Uterus (tissue), 4 donors: ENCODE results near the gene NEURL1. TPM values are rescaled to one million over a fixed set of nuclear protein-coding genes. Genes with fewer than 3 reads are reported as not detected.

Experiments used
- DNase-seq, 2 donors: peaks; one replicate each; pipeline ENCODE4 v3.0.0-alpha.2; 2019 to 2020
- H3K27ac ChIP-seq, 2 donors: fragments of 200-600 bp; sonication (generic); 1 replicate in 1 of 2; 2 replicates in 1 of 2; pipeline ENCODE4 v1.5.1; 2016 to 2018
- H3K27me3 ChIP-seq, 2 donors: fragments of 200-600 bp; sonication (generic); one replicate each; pipeline ENCODE4 v1.5.1; 2018 to 2019; ENCODE audit warnings: control low read depth in 1 of 2
- H3K36me3 ChIP-seq, 2 donors: fragments of 200-600 bp; sonication (generic); one replicate each; pipeline ENCODE4 v1.5.1; 2019; ENCODE audit warnings: control low read depth in 1 of 2
- H3K4me1 ChIP-seq, 2 donors: fragments of 200-600 bp; sonication (generic); one replicate each; pipeline ENCODE4 v1.5.1; 2018 to 2019; ENCODE audit warnings: control low read depth in 1 of 2
- H3K4me3 ChIP-seq, 2 donors: fragments of 200-600 bp; sonication (generic); 1 replicate in 1 of 2; 2 replicates in 1 of 2; pipeline ENCODE4 v1.5.1; 2018 to 2019; ENCODE audit warnings: mild to moderate bottlenecking in 1 of 2
- H3K9me3 ChIP-seq, 2 donors: fragments of 200-600 bp; sonication (generic); one replicate each; pipeline ENCODE4 v1.5.1; 2019; ENCODE audit warnings: control low read depth in 1 of 2
- CTCF ChIP-seq, 4 experiments: fragments of 200-600 bp in 2 of 4; fragments of 450-650 bp in 2 of 4; sonication (generic) in 2 of 4; IDR thresholded peaks; one replicate each; pipeline ENCODE4 v1.5.1; 2016 to 2019; ENCODE audit warnings: antibody characterized with exemption in 4 of 4, mild to moderate bottlenecking in 2 of 4, moderate library complexity in 1 of 4
- POLR2A ChIP-seq, 2 donors: fragments of 450-650 bp; IDR thresholded peaks; one replicate each; pipeline ENCODE4 v1.6.1; 2016; ENCODE audit warnings: antibody characterized with exemption in 2 of 2, mild to moderate bottlenecking in 1 of 2, moderate library complexity in 1 of 2
- intact Hi-C: fragments of 100-400 bp; cut with DNase I; formaldehyde crosslinking; loops from one replicate; pipeline ENCODE4 v1.15.1; 2023; ENCODE audit warnings: low total_unique reads
- total RNA-seq, 4 donors: library from RNA; depleted of rRNA in 3 of 4; stranded (reverse); fragments of >200 nt in 3 of 4; gene quantifications; one replicate each; pipeline versions ENCODE4 v1.1.0 to v1.2.4, GENCODE V29; 2014 to 2023
- donor health status: DM: yes; HTN: yes; CAD: no.

NEURL1 gene
- total RNA-seq, 4 donors from 2014 or later, result 3.8 to 46.1 (median 14.1) TPM

- DNase-seq, result no peak
- Histone ChIP-seq H3K27me3 (no peaks in the 10 kb centered on the region), H3K9me3 (no peaks in the 10 kb centered on the region), H3K4me3 (no peak overlapping the region), H3K4me1 (no peaks in the 10 kb centered on the region), H3K36me3 (no peaks in the 10 kb centered on the region), H3K27ac (peak overlapping the region in 1 of 2 donors; percentile 19)
- intact Hi-C loops, result no loop called here
- TF ChIP-seq POLR2A (IDR thresholded peaks at IDR 0.05) (no peak), CTCF (IDR thresholded peaks at IDR 0.05) (no peak)
Observed at GRCh38 chr10:103472005-103472404, 21.5 kb upstream of the NEURL1 start.

- no peak overlapping the region for H3K4me3 ChIP-seq
- H3K9me3 ChIP-seq, result no peaks in the 10 kb centered on the region
- no peak for TF ChIP-seq CTCF (IDR thresholded peaks at IDR 0.05)
- TF ChIP-seq POLR2A (IDR thresholded peaks at IDR 0.05), result no peak
- DNase-seq, result peak in 1 of 2 donors; percentile 53
- H3K4me1 ChIP-seq, result no peaks in the 10 kb centered on the region
- no peak overlapping the region for H3K27ac ChIP-seq
- intact Hi-C loops, result no loop called here
- H3K27me3 ChIP-seq, result no peaks in the 10 kb centered on the region
- H3K36me3 ChIP-seq, result no peaks in the 10 kb centered on the region
Observed at GRCh38 chr10:103473261-103473671, 20.2 kb upstream of the NEURL1 start.

- Histone ChIP-seq H3K4me1 (no peaks in the 10 kb centered on the region), H3K27me3 (no peaks in the 10 kb centered on the region), H3K4me3 (no peak overlapping the region), H3K27ac (no peak overlapping the region), H3K36me3 (no peaks in the 10 kb centered on the region), H3K9me3 (no peaks in the 10 kb centered on the region)
- intact Hi-C loops, result no loop called here
- DNase-seq, result no peak
- TF ChIP-seq POLR2A (IDR thresholded peaks at IDR 0.05), result no peak
- TF ChIP-seq CTCF (IDR thresholded peaks at IDR 0.05), result no peak
Observed at GRCh38 chr10:103474077-103474476, 19.4 kb upstream of the NEURL1 start.

- Histone ChIP-seq H3K27me3 (no peaks in the 10 kb centered on the region), H3K27ac (no peak overlapping the region), H3K9me3 (no peaks in the 10 kb centered on the region), H3K36me3 (no peaks in the 10 kb centered on the region), H3K4me3 (no peak overlapping the region), H3K4me1 (no peaks in the 10 kb centered on the region)
- intact Hi-C loops, result no loop called here
- TF ChIP-seq CTCF (IDR thresholded peaks at IDR 0.05) (no peak), POLR2A (IDR thresholded peaks at IDR 0.05) (no peak)
- no peak for DNase-seq
Observed at GRCh38 chr10:103475437-103475836, 18.1 kb upstream of the NEURL1 start.

GRCh38 chr10:103476046-103476768 lies 17.3 kb upstream of the NEURL1 start:
- H3K4me3 ChIP-seq, result no peak overlapping the region
- no peak for TF ChIP-seq POLR2A (IDR thresholded peaks at IDR 0.05)
- no peak for TF ChIP-seq CTCF (IDR thresholded peaks at IDR 0.05)
- no peaks in the 10 kb centered on the region for H3K4me1 ChIP-seq
- no peaks in the 10 kb centered on the region for H3K27me3 ChIP-seq
- no peak overlapping the region for H3K27ac ChIP-seq
- H3K36me3 ChIP-seq, result no peaks in the 10 kb centered on the region
- intact Hi-C loops, result no loop called here
- H3K9me3 ChIP-seq, result no peaks in the 10 kb centered on the region
- DNase-seq, result no peak
